ENCODE data around the gene CACFD1.

- TF ChIP-seq CTCF (IDR thresholded peaks at IDR 0.05) (no peak), MAX (CRISPR knock-in tag; IDR thresholded peaks at IDR 0.05) (no peak)
These were observed 59.9 kb downstream of the CACFD1 start for GRCh38 chr9:133519693-133520092.

All from WTC11 (cell line).